LNCAP (cell line): ENCODE measurements around the gene SUSD5.

Experiments used
- TF ChIP-seq, protein P1 (sequence below): fragments of 450-650 bp; IDR thresholded peaks from 2 replicates; pipeline ENCODE4 v1.5.1; 2017; ENCODE audit warnings: mild to moderate bottlenecking

The SUSD5 gene

GRCh38 chr3:33145901-33146580, 72.6 kb downstream of the SUSD5 start:
- TF ChIP-seq, protein P1, sequence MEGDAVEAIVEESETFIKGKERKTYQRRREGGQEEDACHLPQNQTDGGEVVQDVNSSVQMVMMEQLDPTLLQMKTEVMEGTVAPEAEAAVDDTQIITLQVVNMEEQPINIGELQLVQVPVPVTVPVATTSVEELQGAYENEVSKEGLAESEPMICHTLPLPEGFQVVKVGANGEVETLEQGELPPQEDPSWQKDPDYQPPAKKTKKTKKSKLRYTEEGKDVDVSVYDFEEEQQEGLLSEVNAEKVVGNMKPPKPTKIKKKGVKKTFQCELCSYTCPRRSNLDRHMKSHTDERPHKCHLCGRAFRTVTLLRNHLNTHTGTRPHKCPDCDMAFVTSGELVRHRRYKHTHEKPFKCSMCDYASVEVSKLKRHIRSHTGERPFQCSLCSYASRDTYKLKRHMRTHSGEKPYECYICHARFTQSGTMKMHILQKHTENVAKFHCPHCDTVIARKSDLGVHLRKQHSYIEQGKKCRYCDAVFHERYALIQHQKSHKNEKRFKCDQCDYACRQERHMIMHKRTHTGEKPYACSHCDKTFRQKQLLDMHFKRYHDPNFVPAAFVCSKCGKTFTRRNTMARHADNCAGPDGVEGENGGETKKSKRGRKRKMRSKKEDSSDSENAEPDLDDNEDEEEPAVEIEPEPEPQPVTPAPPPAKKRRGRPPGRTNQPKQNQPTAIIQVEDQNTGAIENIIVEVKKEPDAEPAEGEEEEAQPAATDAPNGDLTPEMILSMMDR = no peak

GRCh38 chr3:33145221-33145900, 73.2 kb downstream of the SUSD5 start:
- TF ChIP-seq, protein P1 = no peak

- TF ChIP-seq, protein P1 = peak; percentile 51; the same call in 1 of the 2 replicates
Measured at GRCh38 chr3:33144433-33144832, 74.2 kb downstream of the SUSD5 start.

GRCh38 chr3:33141006-33141405, 77.6 kb downstream of the SUSD5 start:
- TF ChIP-seq, protein P1 = no peak

DNA sequence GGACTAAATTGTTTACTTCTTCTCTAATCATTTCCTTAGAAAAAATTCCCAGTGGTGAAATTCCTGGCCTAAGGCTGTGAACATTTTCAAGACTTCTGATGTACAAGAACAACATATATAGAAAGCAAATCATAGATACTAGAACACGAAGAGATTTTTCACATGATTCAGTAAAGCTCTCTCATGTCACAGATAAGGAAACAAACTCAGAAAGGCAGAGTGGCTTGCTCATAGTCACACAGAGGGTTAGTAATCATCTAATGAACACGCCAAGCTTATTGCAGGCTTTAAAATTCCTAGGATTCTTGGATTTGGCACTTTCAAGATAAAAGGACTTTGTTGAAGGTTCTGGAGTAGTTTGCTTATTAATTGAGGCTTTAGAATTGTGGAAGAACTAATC, 78.6 kb downstream of the SUSD5 start:
- TF ChIP-seq, protein P1 = no peak

- TF ChIP-seq, protein P1 = no peak
Measured at GRCh38 chr3:33137691-33138090, 80.9 kb downstream of the SUSD5 start.

- TF ChIP-seq, protein P1 = no peak
Measured at GRCh38 chr3:33134026-33134625, 84.5 kb downstream of the SUSD5 start.
